Body of pancreas (tissue), 4 donors: ENCODE data around the gene SLPI.
A peak's percentile ranks its signal among the peaks of the same experiment; 100 is the strongest.

ENCODE experiments used
- CTCF ChIP-seq, 7 experiments: fragments of 450-650 bp in 4 of 7; fragments of 200-600 bp in 3 of 7; sonication (generic) in 3 of 7; IDR thresholded peaks; one replicate each; pipeline ENCODE4 v1.5.1; 2016 to 2019; ENCODE audit warnings: antibody characterized with exemption in 7 of 7
- POLR2A ChIP-seq, 3 donors: fragments of 450-650 bp; IDR thresholded peaks; one replicate each; pipeline ENCODE4 v1.6.1; 2016; ENCODE audit warnings: antibody characterized with exemption in 3 of 3, mild to moderate bottlenecking in 2 of 3

GRCh38 chr20:45229264-45230056, 24.9 kb downstream of the SLPI start:
- TF ChIP-seq CTCF (IDR thresholded peaks at IDR 0.05), result peak; percentile 14 to 56 (median 44)
- no peak for TF ChIP-seq POLR2A (IDR thresholded peaks at IDR 0.05)
